ENCODE data around the gene OR5C1. TPM values are rescaled to one million over a fixed set of nuclear protein-coding genes. Genes with fewer than 3 reads are reported as not detected.

OR5C1 gene
- total and polyA plus RNA-seq, 2 of the 13 experiments (the other 11 are each of a cell fraction or from before 2014, with no cell fraction given) = not detected

DNA sequence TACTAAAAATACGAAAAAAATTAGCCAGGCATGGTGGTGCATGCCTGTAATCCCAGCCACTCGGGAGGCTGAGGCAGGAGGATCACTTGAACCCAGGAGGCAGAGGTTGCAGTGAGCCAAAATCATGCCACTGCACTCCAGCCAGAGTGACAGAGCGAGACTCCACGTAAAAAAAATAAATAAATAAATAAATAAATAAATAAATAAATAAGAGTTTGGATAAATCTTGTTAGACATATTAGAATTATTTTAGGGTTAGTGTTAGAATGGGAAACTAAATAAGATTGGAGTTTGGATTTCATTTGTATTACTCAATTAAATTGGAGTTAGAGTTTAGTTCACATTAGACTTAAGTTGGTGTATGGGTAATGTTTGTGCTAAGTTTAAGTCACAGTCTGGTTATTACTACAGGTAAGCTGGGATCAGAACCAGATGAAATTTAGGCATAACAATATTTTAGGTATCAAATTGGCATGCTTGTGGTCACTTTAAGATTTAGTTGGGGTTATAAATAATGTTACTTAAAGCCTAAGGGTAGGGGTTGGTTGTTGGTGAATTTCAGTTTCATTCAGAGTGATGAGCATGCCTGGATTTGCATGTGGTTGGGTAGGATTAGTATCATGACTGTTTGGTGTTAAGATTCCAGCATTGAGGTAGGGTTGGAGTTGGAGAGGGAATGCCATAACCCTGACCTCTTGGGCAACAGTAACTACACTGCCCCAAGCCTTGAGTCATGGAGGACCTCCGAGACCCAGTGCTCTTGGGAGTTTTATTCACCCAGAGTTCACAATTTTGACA lies 3.3 kb downstream of the OR5C1 start (continued):
- TF ChIP-seq ZNF543 (CRISPR knock-in tag; IDR thresholded peaks at IDR 0.05) = no peak
- no peak for TF ChIP-seq CHD4 (IDR thresholded peaks at IDR 0.05; ENCODE audit: borderline replicate concordance, low read length)

DNA sequence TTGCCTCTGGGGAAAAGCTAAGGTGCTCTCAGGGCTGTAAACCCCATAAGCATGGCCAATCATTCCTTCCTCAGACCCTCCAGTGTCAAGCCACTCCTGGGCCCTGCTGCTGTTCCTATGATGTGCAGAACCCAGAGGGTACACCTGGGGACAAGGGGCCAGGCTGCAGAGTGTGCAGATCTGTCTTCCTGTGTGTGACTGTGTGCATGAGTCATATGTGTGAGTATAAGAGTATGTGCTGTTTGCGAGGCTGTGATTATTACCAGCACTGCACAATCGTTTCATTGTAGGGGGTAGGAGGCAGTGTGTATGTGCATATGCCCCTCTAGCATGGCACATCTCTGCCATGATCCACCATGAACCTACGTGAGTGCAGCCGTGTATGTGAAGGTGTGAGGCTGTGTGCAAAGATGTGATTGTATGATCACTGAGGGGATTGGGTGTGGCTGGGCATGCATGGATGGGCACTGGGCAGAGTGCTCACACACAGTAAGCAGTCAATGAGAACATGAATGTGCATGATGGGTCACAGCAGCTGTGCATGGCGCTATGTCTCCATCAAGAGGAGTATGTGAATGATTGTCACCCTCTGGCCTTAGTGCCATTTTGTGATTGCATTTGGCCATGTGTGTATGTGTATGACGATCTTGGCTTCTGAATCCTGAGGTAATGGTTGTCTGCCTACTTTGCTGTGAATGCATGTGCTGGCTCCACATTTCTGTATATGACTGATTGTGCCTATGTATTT lies 8.8 kb downstream of the OR5C1 start:
- ATAC-seq = no peak
- CTCF ChIA-PET (ENCODE audit: low intra/inter-chr PET ratio, low total read pairs) = no interaction called here
- 14% methylated on average over 5 of the region's 6 CpGs for WGBS (ENCODE audit: low lambda C conversion rate)

More for the DNA sequence above, 8.8 kb downstream of the OR5C1 start:
- Histone ChIP-seq H3K4me2 (ENCODE audit: low read depth, low read length) (no peak overlapping the region), H3K4me1 (ENCODE audit: insufficient read depth, low read length) (no peaks in the 10 kb centered on the region), H4K20me1 (ENCODE audit: insufficient read depth, low read length) (no peaks in the 10 kb centered on the region), H3K27ac (ENCODE audit: extremely low read length, insufficient read depth, low read length) (no peak overlapping the region), H3K27me3 (ENCODE audit: control insufficient read depth in 1 of 2, insufficient read depth in 2 of 2, low read length in 2 of 2) (no peaks in the 10 kb centered on the region), H2AFZ (ENCODE audit: low read length) (no peak overlapping the region), H3K36me3 (replicated peaks in 1 of 2; ENCODE audit: control insufficient read depth in 1 of 2, insufficient read depth in 2 of 2, low read length in 2 of 2) (no peaks in the 10 kb centered on the region), H3K4me3 (replicated peaks in 1 of 3; ENCODE audit: insufficient read depth in 1 of 3, low read depth in 2 of 3, low read length in 3 of 3) (no peak overlapping the region), H3K9me3 (ENCODE audit: low read length) (no peaks in the 10 kb centered on the region), H3K79me2 (ENCODE audit: insufficient read depth, low read length) (no peaks in the 10 kb centered on the region), H3K9ac (ENCODE audit: insufficient read depth, low read depth, low read length) (no peak overlapping the region)
- FAIRE-seq (no peak), DNase-seq (ENCODE audit: low spot score) (no peak)
- in situ Hi-C loops (cut with HindIII; ENCODE audit: extremely low pct_ligation_motif_present, low pct_unique_long_range_greater_than_20kb) = no loop called here
- intact Hi-C loops (cut with micrococcal nuclease; ENCODE audit: unreplicated experiment) = no loop called here
- no TSS peak for BruUV-seq (replicated peaks)
- POLR2A ChIA-PET = no interaction called here
- TF ChIP-seq, protein P1, sequence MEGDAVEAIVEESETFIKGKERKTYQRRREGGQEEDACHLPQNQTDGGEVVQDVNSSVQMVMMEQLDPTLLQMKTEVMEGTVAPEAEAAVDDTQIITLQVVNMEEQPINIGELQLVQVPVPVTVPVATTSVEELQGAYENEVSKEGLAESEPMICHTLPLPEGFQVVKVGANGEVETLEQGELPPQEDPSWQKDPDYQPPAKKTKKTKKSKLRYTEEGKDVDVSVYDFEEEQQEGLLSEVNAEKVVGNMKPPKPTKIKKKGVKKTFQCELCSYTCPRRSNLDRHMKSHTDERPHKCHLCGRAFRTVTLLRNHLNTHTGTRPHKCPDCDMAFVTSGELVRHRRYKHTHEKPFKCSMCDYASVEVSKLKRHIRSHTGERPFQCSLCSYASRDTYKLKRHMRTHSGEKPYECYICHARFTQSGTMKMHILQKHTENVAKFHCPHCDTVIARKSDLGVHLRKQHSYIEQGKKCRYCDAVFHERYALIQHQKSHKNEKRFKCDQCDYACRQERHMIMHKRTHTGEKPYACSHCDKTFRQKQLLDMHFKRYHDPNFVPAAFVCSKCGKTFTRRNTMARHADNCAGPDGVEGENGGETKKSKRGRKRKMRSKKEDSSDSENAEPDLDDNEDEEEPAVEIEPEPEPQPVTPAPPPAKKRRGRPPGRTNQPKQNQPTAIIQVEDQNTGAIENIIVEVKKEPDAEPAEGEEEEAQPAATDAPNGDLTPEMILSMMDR (CRISPR knock-in tag; IDR thresholded peaks at IDR 0.05) = peak; percentile 16; the same call in 1 of the 2 replicates
- no peak for TF ChIP-seq HOXD1 (CRISPR knock-in tag; IDR thresholded peaks at IDR 0.05)
